NCI-H128 (cell line): ENCODE measurements around the gene OR10H5.
"Not testable (repeated sequence)": the region's sequence is repeated elsewhere in the genome, so short reads cannot be mapped to it uniquely, and the experiment has no call there.

Experiments
- DNase-seq: peaks from one replicate; lab custom pipeline; 2025; ENCODE audit not compliant: unreplicated experiment; lab: John Stamatoyannopoulos, UW

The OR10H5 gene

GRCh38 chr19:15787611-15788155 lies at the start of gene OR10H5:
Gene OR10H5, plus strand, starts transcription at chr19:15787661. Its CDS starts 6,388 bp downstream, at chr19:15794049.
- DNase-seq = no peak

- no peak for DNase-seq
These were observed 49.7 kb upstream of the OR10H5 start, which contains the start of gene OR10H3 for GRCh38 chr19:15737722-15738121. Gene OR10H3, plus strand, starts transcription at chr19:15737985. Its CDS starts 3,408 bp downstream, at chr19:15741393.

- DNase-seq = no peak
These were observed 46.7 kb upstream of the OR10H5 start for GRCh38 chr19:15740785-15741184.

GRCh38 chr19:15748239-15748638 lies 39.2 kb upstream of the OR10H5 start:
- no peak for DNase-seq

GRCh38 chr19:15758379-15758778 lies 29.1 kb upstream of the OR10H5 start:
- no peak for DNase-seq

- no peak for DNase-seq
These were observed 27.4 kb upstream of the OR10H5 start for GRCh38 chr19:15759962-15760565.

- no peak for DNase-seq
These were observed 17.9 kb upstream of the OR10H5 start for GRCh38 chr19:15769586-15769985.

GRCh38 chr19:15774159-15774558 lies 13.3 kb upstream of the OR10H5 start:
- DNase-seq = not testable (repeated sequence)

GRCh38 chr19:15775249-15775648 lies 12.2 kb upstream of the OR10H5 start:
- no peak for DNase-seq

- no peak for DNase-seq
These were observed 11.2 kb upstream of the OR10H5 start for GRCh38 chr19:15776264-15776663.

GRCh38 chr19:15776991-15777970 lies 10.2 kb upstream of the OR10H5 start:
- no peak for DNase-seq

GRCh38 chr19:15779756-15780476 lies 7.5 kb upstream of the OR10H5 start:
- no peak for DNase-seq

- no peak for DNase-seq
These were observed 6.6 kb upstream of the OR10H5 start for GRCh38 chr19:15780610-15781418.

GRCh38 chr19:15781661-15782060 lies 5.8 kb upstream of the OR10H5 start:
- no peak for DNase-seq

- DNase-seq = no peak
These were observed 5.2 kb upstream of the OR10H5 start for GRCh38 chr19:15782211-15782610.

GRCh38 chr19:15782896-15783295 lies 4.6 kb upstream of the OR10H5 start:
- not testable (repeated sequence) for DNase-seq

- DNase-seq = no peak
These were observed 1.3 kb downstream of the OR10H5 start for GRCh38 chr19:15788594-15789270.

- no peak for DNase-seq
These were observed 2.6 kb downstream of the OR10H5 start for GRCh38 chr19:15790096-15790495.

GRCh38 chr19:15794279-15794678 lies 6.8 kb downstream of the OR10H5 start:
- not testable (repeated sequence) for DNase-seq

GRCh38 chr19:15810335-15810734 lies 22.9 kb downstream of the OR10H5 start:
- DNase-seq = no peak
